Endothelial cell (in vitro differentiated cells): ENCODE measurements around the gene PNKD. TPM values are rescaled to one million over a fixed set of nuclear protein-coding genes. Genes with fewer than 3 reads are reported as not detected.

Experiments
- DNase-seq: peaks from one replicate; pipeline ENCODE4 v3.0.0; 2021; ENCODE audit warnings: low spot score
- H3K27ac Mint-ChIP-seq: one replicate; pipeline ENCODE4 v1.8.0; 2021; ENCODE audit warnings: mixed read lengths, inconsistent platforms; ENCODE audit not compliant: unreplicated experiment
- H3K27me3 Mint-ChIP-seq: one replicate; pipeline ENCODE4 v1.8.0; 2021; ENCODE audit warnings: mild to moderate bottlenecking, moderate library complexity, mixed read lengths, inconsistent platforms; ENCODE audit not compliant: unreplicated experiment
- H3K36me3 Mint-ChIP-seq: one replicate; pipeline ENCODE4 v1.8.0; 2021; ENCODE audit warnings: mild to moderate bottlenecking, low read depth, mixed read lengths, inconsistent platforms; ENCODE audit not compliant: unreplicated experiment
- H3K4me1 Mint-ChIP-seq: one replicate; pipeline ENCODE4 v1.8.0; 2021; ENCODE audit warnings: mild to moderate bottlenecking, mixed read lengths, inconsistent platforms; ENCODE audit not compliant: unreplicated experiment
- H3K4me3 Mint-ChIP-seq: one replicate; pipeline ENCODE4 v1.8.0; 2021; ENCODE audit warnings: mild to moderate bottlenecking, mixed read lengths, inconsistent platforms; ENCODE audit not compliant: unreplicated experiment
- H3K9me3 Mint-ChIP-seq: one replicate; pipeline ENCODE4 v1.8.0; 2021; ENCODE audit warnings: mixed read lengths, inconsistent platforms; ENCODE audit not compliant: unreplicated experiment
- CTCF ChIP-seq: fragments of 200-600 bp; sonication (generic); IDR thresholded peaks from one replicate; pipeline ENCODE4 v1.5.0; 2021; ENCODE audit warnings: antibody characterized with exemption; ENCODE audit not compliant: unreplicated experiment
- total RNA-seq: library from RNA; stranded (reverse); fragmentation: NEBNext Ultra II Directional; extraction: Animal tissue kit (Norgen Biotek cat#: 25700); gene quantifications from one replicate; pipeline ENCODE4 v1.2.1, GENCODE V29; 2021; ENCODE audit not compliant: unreplicated experiment

Gene PNKD
- total RNA-seq, 1 donor from 2014 or later: 31.7 TPM

- DNase-seq: no peak
- H3K4me3 Mint-ChIP-seq: peak overlapping the region; percentile 71
- no peak for TF ChIP-seq CTCF
- peaks cover 7% of the 10 kb centered on the region for H3K27me3 Mint-ChIP-seq
- peaks cover 43% of the 10 kb centered on the region for H3K4me1 Mint-ChIP-seq
- no peaks in the 10 kb centered on the region for H3K9me3 Mint-ChIP-seq
- H3K36me3 Mint-ChIP-seq: peaks cover 17% of the 10 kb centered on the region
- H3K27ac Mint-ChIP-seq: peak overlapping the region; percentile 75
These were observed 11.0 kb upstream of the PNKD start for GRCh38 chr2:218259099-218259961.

- no peak for DNase-seq
- Mint-ChIP-seq H3K4me1 (peaks cover 43% of the 10 kb centered on the region), H3K9me3 (no peaks in the 10 kb centered on the region), H3K27ac (no peak overlapping the region), H3K4me3 (no peak overlapping the region), H3K27me3 (peaks cover 7% of the 10 kb centered on the region), H3K36me3 (peaks cover 11% of the 10 kb centered on the region)
- TF ChIP-seq CTCF: no peak
These were observed 10.2 kb upstream of the PNKD start for GRCh38 chr2:218260166-218260565.

GRCh38 chr2:218260742-218261422 is 9.4 kb upstream of the PNKD start, which contains the start of gene GPBAR1:
GPBAR1 (plus strand) TSS chr2:218261015; CDS start chr2:218262725, 1,710 bp downstream.
- Mint-ChIP-seq H3K4me1 (peaks cover 40% of the 10 kb centered on the region), H3K4me3 (peak within 1 kb of the TSS; percentile 71), H3K9me3 (no peaks in the 10 kb centered on the region), H3K36me3 (peaks cover 12% of the 10 kb centered on the region), H3K27ac (peak within 1 kb of the TSS; percentile 85), H3K27me3 (peaks cover 10% of the 10 kb centered on the region)
- DNase-seq: no peak
- TF ChIP-seq CTCF: no peak

GRCh38 chr2:218261423-218262236 is 8.7 kb upstream of the PNKD start:
- peaks cover 40% of the 10 kb centered on the region for H3K4me1 Mint-ChIP-seq
- H3K4me3 Mint-ChIP-seq: no peak overlapping the region
- peaks cover 14% of the 10 kb centered on the region for H3K36me3 Mint-ChIP-seq
- no peak for TF ChIP-seq CTCF
- peak overlapping the region; percentile 85 for H3K27ac Mint-ChIP-seq
- H3K27me3 Mint-ChIP-seq: peaks cover 10% of the 10 kb centered on the region
- H3K9me3 Mint-ChIP-seq: no peaks in the 10 kb centered on the region
- DNase-seq: no peak
